A549 (cell line): ENCODE data around the gene USP20.

ENCODE experiments used
- BHLHE40 ChIP-seq: IDR thresholded peaks from 2 replicates; pipeline ENCODE4 v1.6.1; 2012; ENCODE audit warnings: low read depth, low read length, inconsistent platforms
- CTCF ChIP-seq: fragments of >200 bp; sonication (Bioruptor Twin); formaldehyde crosslinking; IDR thresholded peaks from 3 replicates; pipeline ENCODE4 v1.5.1; 2016
- EP300 ChIP-seq, 2 experiments: fragments of >200 bp; sonication (Bioruptor Twin); formaldehyde crosslinking; IDR thresholded peaks; 2 replicates in 1 of 2; 3 replicates in 1 of 2; pipeline ENCODE4 v1.6.1; 2016 to 2017

DNA sequence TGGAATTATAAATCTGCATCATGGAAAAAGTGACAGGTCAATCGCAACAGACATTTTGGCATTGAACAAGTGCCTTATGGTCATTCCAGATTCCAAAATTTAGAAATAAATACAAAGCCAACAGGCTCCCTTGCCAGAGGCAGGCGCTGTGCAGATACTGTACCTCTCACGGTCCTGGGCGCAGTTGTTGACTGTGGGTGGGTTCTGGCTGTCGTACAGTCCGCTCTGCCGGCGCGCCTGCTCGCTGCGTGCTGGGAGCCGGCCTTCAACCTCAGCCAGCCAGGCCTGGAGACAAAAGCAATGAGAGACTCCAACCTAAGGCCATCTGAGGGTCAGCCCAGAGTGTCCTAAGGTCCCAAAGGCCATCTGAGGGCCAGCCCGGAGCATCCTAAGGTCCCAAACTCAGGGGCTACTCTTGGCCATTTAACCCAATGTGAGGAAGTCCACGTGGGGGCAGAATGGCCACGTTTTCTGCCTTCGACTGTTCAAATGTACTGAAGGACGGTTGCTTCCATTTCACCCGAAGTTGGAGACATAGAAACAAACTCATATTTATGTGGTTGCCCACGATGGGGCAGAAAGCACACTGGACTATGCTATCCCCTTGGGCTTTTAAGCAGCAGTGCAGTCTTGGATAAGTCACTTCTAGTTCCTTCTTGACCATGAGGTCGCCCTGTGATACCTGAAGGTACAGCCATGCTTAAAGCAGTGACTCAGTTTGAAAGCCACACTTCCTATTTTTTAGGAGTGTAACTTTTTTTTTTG lies 65.2 kb downstream of the USP20 start:
- TF ChIP-seq CTCF (no peak), BHLHE40 (no peak), EP300 (IDR thresholded peaks at IDR 0.05) (no peak)
